HL-60 (cell line): ENCODE measurements around the gene CTNND2.

Experiments used
- GABPA ChIP-seq: IDR thresholded peaks from 2 replicates; pipeline ENCODE4 v1.6.1; 2012; ENCODE audit warnings: low read depth
- POLR2AphosphoS5 ChIP-seq: IDR thresholded peaks from 2 replicates; pipeline ENCODE4 v1.6.1; 2012; ENCODE audit warnings: low read depth
- REST ChIP-seq: IDR thresholded peaks from 2 replicates; pipeline ENCODE4 v1.6.1; 2012; ENCODE audit warnings: low read depth; ENCODE audit not compliant: insufficient replicate concordance
- TF ChIP-seq, protein P1 (sequence below): IDR thresholded peaks from one replicate; pipeline ENCODE4 v1.5.1; 2011; ENCODE audit warnings: low read length, control low read depth, inconsistent platforms; ENCODE audit not compliant: insufficient read depth

- TF ChIP-seq, protein P1, sequence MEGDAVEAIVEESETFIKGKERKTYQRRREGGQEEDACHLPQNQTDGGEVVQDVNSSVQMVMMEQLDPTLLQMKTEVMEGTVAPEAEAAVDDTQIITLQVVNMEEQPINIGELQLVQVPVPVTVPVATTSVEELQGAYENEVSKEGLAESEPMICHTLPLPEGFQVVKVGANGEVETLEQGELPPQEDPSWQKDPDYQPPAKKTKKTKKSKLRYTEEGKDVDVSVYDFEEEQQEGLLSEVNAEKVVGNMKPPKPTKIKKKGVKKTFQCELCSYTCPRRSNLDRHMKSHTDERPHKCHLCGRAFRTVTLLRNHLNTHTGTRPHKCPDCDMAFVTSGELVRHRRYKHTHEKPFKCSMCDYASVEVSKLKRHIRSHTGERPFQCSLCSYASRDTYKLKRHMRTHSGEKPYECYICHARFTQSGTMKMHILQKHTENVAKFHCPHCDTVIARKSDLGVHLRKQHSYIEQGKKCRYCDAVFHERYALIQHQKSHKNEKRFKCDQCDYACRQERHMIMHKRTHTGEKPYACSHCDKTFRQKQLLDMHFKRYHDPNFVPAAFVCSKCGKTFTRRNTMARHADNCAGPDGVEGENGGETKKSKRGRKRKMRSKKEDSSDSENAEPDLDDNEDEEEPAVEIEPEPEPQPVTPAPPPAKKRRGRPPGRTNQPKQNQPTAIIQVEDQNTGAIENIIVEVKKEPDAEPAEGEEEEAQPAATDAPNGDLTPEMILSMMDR, result no peak
- TF ChIP-seq POLR2AphosphoS5 (no peak), GABPA (no peak), REST (no peak)
Measured at GRCh38 chr5:11563822-11564221, 340.4 kb downstream of the CTNND2 start.
